NCI-H187 (cell line): ENCODE results near the gene SH3PXD2A.

Experiments used
- DNase-seq, 2 experiments: peaks; one replicate each; lab custom pipeline; 2025; lab: John Stamatoyannopoulos, UW

SH3PXD2A gene

DNA sequence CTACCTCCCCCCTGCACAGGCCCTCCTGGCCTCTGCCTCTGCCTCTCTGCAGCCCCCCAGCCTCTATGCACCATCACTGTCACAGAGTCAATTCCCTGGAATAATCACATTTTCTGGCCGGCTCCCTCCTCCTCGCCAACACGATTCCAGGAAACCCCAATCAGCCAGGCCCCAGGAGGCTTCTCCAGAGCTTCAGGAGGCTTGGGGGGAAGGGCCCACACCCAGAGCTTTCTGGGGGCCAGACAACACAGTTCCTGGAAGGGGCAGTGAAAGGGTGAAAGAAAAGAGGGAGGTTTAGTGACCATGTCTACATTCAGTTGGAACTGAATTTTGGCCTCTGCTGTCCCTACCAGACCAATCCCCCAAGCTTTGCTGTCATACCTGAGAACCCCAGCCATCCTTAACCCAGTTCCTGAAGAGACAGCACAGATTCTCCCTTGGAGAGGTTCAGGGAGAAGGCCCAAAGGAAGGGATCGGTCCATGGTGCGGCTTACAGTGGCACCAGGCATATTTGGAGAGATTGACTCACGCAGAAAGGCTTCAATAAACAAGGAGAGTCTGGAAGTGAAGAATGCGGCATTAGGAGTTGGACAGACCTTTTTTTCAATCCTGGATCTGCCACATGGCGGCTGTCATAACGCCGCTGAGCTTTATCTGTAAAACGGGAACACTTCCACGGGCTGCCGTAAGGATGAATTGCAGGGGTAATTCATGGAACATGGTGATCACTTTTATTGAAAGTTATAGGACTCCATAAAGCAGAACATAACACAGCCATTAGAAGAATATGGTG lies 272.8 kb downstream of the SH3PXD2A start:
- no peak for DNase-seq

GRCh38 chr10:103581499-103581898 lies 273.9 kb downstream of the SH3PXD2A start:
- no peak for DNase-seq

GRCh38 chr10:103580430-103580829 lies 274.9 kb downstream of the SH3PXD2A start:
- no peak for DNase-seq

DNA sequence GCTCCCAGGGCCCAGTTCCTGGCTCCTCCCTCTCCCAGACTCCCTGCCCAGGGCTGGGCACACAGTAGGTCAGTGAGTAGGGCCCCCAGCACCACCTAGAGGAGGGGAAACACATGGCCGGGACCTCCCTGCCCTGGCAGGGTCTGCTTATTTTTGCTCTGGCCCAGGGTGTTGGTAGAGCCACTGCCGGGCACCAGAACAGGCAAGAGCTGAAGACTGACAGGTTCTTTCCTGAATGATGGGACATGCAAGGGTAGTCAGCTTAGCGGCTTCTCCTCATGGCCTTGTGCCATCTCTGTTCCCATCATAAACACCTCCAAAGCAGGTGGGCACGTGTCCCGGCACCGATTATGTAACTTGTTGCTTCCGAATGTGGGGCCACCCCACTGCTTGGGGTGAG lies 275.4 kb downstream of the SH3PXD2A start:
- DNase-seq = no peak

DNA sequence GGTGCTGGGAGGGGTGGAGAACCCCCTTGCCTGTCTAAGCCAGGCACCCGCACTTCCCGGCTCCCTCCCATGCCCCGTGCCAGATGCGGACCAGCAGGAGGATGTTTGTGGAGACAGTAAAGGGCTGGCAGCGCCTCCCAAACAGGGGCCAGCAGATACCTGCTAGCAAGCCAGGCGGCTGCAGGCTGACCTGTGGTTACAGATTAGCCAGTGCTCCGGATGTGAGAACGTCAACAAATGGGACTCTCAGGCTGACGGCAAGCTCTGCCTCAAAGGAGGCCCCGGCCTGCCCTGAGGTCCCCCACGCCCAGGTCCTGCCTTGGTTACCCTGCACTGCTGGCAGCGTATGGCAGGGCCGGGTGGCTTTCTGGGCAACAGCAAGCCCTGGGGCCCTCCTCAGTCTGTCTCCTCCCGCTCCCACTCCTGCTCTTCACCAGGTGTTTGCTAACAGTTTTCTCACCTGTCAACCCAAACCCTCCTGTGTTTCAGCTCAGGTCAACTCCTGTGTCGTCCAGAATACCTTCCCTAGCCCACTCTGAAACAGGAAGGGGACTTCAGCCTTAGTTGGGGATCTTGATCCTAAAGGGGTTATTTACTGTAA lies 276.5 kb downstream of the SH3PXD2A start:
- no peak for DNase-seq

DNA sequence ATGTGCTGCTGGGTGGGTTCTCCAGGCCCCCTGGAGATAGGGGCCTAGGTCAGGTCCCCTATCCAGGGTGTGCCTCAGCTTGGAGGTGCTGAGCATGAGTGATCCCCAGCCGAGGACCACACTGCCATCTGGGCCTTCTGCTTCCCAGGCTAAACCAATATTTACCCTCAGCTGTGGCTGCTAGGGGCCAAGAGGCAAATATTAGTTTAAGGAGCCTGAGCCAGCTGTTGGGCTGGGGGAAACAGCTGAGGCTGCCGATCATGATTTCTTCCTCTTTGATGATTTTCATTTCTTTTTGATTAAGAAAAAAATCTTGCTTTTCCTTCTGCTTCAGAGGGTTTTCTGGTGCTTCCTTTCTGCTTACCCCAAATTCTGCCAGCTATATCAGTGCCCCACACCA lies 278.5 kb downstream of the SH3PXD2A start:
- no peak for DNase-seq

DNA sequence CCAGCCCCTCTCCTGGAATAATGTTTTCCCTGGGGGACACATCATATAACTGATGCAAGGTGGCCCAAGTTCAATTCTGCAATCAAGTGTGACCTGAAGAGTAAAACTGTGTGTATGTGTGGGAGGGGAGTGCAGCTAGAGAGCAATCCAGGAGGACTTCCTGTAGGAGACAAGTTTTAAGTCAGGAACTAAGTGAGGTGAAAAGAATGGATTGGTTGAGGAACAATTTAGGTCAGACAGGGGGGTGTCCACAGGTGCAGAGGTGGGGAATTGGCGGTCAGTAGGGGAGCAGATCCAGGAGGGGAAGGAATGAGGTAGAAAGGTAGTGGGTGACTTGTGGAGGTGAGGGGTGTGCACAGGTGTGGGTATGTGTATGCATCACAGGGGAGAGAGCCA lies 279.3 kb downstream of the SH3PXD2A start:
- DNase-seq = no peak

GRCh38 chr10:103575416-103576075 lies 279.8 kb downstream of the SH3PXD2A start:
- no peak for DNase-seq

- no peak for DNase-seq
Measured at GRCh38 chr10:103574097-103575061, 281.0 kb downstream of the SH3PXD2A start.

DNA sequence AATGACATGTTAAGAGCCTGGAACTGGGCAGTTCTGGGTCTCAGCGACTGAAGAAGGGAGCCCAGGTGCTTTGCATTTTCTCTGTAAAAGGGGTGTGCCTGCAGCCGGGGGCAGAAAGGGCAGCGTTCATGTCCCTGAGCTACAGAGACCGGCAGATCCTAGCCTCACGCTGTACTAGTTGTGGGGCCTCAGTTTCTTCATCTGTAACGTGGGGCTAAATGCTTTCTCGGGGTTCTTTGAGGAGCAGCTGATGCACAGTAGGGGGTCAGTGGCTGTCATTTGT lies 282.2 kb downstream of the SH3PXD2A start:
- DNase-seq = no peak

GRCh38 chr10:103572347-103573204 lies 282.8 kb downstream of the SH3PXD2A start:
- DNase-seq = no peak

DNA sequence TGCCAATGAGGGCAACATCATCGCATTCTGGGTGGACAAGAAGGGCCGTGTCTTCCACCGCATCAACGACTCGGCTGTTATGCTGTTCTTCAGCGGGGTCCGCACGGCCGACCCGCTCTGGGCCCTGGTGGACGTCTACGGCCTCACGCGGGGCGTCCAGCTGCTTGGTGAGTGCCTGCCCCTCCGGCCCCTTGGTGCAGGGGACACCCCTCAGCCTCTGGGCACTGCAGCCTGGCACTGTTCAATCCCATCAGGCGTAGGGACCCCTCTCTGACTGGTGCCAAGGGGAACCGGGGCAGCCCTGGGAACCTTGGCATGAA lies 283.8 kb downstream of the SH3PXD2A start:
- DNase-seq = no peak

- DNase-seq = no peak
Measured at GRCh38 chr10:103570844-103571655, 284.3 kb downstream of the SH3PXD2A start.

DNA sequence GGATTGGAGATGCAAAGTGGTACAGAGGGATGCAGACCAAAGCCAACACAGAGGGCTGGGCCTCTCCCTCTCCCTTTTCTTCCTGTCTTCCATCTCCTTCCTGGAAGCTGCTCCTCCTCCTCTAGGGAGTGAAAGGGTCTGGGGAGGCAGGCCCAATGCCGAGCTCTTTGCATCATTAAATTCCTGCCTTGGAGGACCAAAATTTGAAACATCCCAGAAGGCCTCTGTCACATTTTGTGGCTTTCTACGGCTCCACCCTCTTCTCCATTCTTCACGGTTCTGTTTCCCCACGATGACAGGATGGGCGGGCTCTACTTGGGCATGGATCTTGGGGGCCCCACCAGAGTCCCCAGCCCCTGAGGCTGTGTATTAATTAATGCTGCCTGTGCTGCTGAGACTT lies 285.5 kb downstream of the SH3PXD2A start:
- no peak for DNase-seq

DNA sequence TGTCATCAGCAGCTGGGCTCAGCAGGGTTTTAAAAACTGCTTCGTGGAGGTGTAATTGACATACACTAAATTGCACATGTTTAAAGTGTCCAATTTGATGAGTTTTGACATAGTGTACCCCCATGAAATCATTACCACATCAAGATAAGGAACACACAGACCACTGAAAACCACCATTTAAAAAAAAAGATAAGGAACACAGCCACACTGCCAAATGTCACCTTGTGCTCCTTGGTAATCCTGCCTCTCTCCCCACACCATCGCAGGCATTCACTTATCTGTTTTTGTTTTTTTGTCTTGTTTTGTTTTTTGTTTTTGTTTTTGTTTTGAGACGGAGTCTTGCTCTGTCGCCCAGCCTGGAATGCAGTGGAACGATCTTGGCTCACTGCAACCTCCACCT lies 286.9 kb downstream of the SH3PXD2A start:
- DNase-seq = no peak

DNA sequence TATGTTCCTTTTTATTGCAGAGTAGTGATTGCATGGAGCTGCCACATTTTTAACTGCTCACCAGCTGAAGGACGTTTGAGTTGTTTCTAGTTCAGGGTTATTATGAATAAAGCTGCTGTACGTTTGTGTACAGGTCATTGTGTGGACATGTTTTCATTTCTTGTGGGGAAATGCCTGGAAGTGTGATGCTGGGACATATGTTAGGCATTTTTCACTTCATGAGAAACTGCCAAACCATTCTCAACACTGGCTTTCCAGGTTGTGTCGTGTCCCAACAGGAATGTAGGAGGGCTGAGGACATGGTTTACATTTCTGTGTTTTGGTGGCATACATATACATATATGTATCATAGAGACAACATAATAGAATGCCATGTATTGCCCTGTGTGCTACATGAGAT lies 288.8 kb downstream of the SH3PXD2A start:
- no peak for DNase-seq

DNA sequence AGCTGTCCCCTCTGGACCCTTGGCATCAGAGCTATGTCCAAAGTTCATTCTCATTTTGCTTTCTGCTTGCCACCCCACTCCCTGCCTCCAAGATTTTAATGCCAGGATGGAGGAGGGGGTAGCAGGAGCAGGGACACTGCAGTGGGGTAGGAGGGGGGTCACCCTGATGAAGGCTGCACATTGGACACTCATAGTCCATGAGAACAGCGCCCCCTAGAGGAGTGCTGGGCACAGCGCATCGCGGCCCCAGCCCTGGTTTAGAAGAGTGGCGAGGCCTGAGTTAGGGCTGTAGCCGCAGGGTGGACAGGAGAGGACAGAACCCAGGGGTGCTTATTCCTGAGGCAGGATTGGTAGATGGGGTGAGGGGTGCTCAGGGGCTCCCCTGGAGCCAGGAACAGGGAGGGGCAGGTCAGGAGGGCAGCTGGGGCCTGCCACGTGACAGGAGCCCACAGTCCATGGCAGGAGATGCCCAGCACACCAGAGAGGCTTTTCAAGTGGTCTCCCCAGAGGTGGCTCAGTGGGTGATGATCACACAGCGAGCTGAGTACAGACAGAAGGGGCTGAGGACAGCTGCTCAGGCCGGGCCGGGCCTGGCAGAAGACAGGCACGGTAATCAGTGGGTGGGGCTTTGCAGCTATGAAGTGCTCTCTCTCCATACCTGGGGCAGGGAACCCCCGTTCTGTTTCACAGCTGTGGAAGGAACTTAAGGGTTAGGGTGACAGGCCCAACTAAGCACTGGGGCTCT lies 290.4 kb downstream of the SH3PXD2A start:
- no peak for DNase-seq

GRCh38 chr10:103564116-103564501 lies 291.3 kb downstream of the SH3PXD2A start:
- DNase-seq = no peak

DNA sequence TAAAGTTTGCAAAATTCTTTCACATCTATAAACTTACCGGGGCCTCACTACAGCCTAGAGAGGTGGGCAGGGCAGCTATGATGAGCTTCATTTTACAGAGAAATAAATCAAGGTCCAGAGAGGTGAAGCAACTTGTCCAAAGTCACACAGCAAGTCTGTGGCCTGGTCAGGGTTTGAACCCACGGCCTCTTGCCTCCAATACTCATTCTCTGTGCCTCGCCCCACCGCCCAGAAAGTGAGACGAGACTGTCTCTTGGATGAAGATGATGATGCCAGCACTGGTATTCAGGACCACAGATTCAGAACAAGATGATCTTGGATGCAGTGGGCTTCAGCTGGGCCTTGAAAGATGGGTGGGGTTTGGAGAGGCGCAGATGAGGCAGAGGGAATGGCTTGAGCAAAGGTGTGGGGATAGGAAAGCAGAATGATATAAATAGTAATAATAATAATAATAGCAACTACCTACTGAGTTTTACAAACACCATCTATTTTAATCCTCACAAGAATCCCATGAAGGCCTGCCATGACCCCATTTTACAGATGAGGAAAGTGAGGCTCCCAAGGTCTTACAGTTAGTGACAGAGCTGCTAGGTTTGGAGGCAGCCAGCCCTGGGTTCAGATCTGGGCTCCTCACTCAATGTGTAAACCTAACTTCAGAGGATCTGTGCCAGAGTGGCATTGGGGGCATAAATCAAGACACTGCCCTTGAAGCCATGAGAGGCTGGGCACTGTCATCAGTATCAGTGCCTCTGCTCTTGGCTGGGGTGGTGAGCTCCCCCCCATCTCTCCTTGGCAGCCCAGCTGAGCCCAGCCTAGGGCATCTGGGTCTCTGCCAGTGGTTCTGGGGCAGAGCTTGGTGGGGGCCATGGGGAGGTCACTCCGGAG lies 291.9 kb downstream of the SH3PXD2A start:
- DNase-seq = no peak
